HEK293 (cell line): ENCODE measurements around the gene RASAL2.

Experiments
- CTCF ChIA-PET: fragments of 350-600 bp; formaldehyde crosslinking; extraction: SDS; loops from one replicate; lab custom pipeline; 2021; ENCODE audit warnings: antibody characterized with exemption; lab: Yijun Ruan, JAX
- POLR2A ChIA-PET: fragments of 300-600 bp; formaldehyde crosslinking; extraction: SDS; loops from one replicate; lab custom pipeline; 2020; ENCODE audit warnings: antibody characterized with exemption, inconsistent platforms; lab: Yijun Ruan, JAX
- H3K27ac ChIP-seq: fragments of 200-500 bp; sonication (Bioruptor generic); 2 replicates; pipeline ENCODE4 v1.5.1; 2014; ENCODE audit warnings: low read depth, low read length, control low read depth, inconsistent platforms; ENCODE audit errors: extremely low read depth
- H3K36me3 ChIP-seq, 2 experiments: fragments of 200-500 bp in 1 of 2; sonication (Bioruptor generic) in 1 of 2; 1 replicate in 1 of 2; 2 replicates in 1 of 2; pipeline ENCODE4 v1.5.1; 2014 to 2017; ENCODE audit warnings: inconsistent platforms in 2 of 2, low read length in 2 of 2; ENCODE audit not compliant: control insufficient read depth in 2 of 2, insufficient read depth in 1 of 2
- H3K4me1 ChIP-seq: fragments of 200-500 bp; sonication (Bioruptor generic); 2 replicates; pipeline ENCODE4 v1.5.1; 2014; ENCODE audit warnings: mild to moderate bottlenecking, low read length, inconsistent platforms; ENCODE audit not compliant: control insufficient read depth, insufficient read depth
- H3K4me3 ChIP-seq: 2 replicates; pipeline ENCODE4 v1.5.1; 2011; ENCODE audit warnings: low read depth, mild to moderate bottlenecking, control low read depth, low read length, moderate library complexity
- H3K9me3 ChIP-seq: fragments of 200-500 bp; sonication (Bioruptor generic); 2 replicates; pipeline ENCODE4 v1.5.1; 2014; ENCODE audit warnings: low read depth, low read length, inconsistent platforms; ENCODE audit not compliant: control insufficient read depth, insufficient read depth
- IKZF3 ChIP-seq: fragments of 450-650 bp; IDR thresholded peaks from 2 replicates; pipeline ENCODE4 v1.5.0; 2018; ENCODE audit warnings: missing biosample characterization, mild to moderate bottlenecking, missing genetic modification characterization, moderate library complexity
- KLF10 ChIP-seq: fragments of 450-650 bp; IDR thresholded peaks from 2 replicates; pipeline ENCODE4 v1.5.1; 2018; ENCODE audit warnings: missing biosample characterization, mild to moderate bottlenecking, missing genetic modification characterization
- KLF16 ChIP-seq: fragments of 450-650 bp; formaldehyde crosslinking; IDR thresholded peaks from 2 replicates; pipeline ENCODE4 v1.5.1; 2017; ENCODE audit warnings: missing biosample characterization, missing genetic modification characterization
- RBAK ChIP-seq: fragments of 450-650 bp; formaldehyde crosslinking; IDR thresholded peaks from 2 replicates; pipeline ENCODE4 v1.5.1; 2016; ENCODE audit warnings: missing biosample characterization, missing genetic modification characterization
- TRIM28 ChIP-seq: IDR thresholded peaks from 2 replicates; pipeline ENCODE4 v1.6.1; 2011; ENCODE audit warnings: low read length, control low read depth, borderline replicate concordance
- ZBTB20 ChIP-seq: fragments of 450-650 bp; formaldehyde crosslinking; IDR thresholded peaks from 2 replicates; pipeline ENCODE4 v1.5.1; 2016; ENCODE audit warnings: missing biosample characterization, missing genetic modification characterization
- ZFP37 ChIP-seq: fragments of 450-650 bp; formaldehyde crosslinking; IDR thresholded peaks from 2 replicates; pipeline ENCODE4 v1.5.1; 2016; ENCODE audit warnings: missing biosample characterization, missing genetic modification characterization
- ZFP41 ChIP-seq: fragments of 450-650 bp; formaldehyde crosslinking; IDR thresholded peaks from 2 replicates; pipeline ENCODE4 v1.5.1; 2016; ENCODE audit warnings: missing biosample characterization, missing genetic modification characterization, borderline replicate concordance
- ZNF155 ChIP-seq: fragments of 450-650 bp; formaldehyde crosslinking; IDR thresholded peaks from 2 replicates; pipeline ENCODE4 v1.5.1; 2016; ENCODE audit warnings: missing biosample characterization, missing genetic modification characterization
- ZNF2 ChIP-seq: fragments of 450-650 bp; formaldehyde crosslinking; IDR thresholded peaks from 2 replicates; pipeline ENCODE4 v1.5.1; 2016; ENCODE audit warnings: missing biosample characterization, missing genetic modification characterization
- ZNF324 ChIP-seq: fragments of 450-650 bp; formaldehyde crosslinking; IDR thresholded peaks from 2 replicates; pipeline ENCODE4 v1.5.1; 2016; ENCODE audit warnings: missing biosample characterization, missing genetic modification characterization
- ZNF335 ChIP-seq: fragments of 450-650 bp; formaldehyde crosslinking; conservative IDR thresholded peaks from 2 replicates; pipeline ENCODE4 v1.5.1; 2016; ENCODE audit warnings: missing biosample characterization, missing genetic modification characterization
- ZNF341 ChIP-seq: fragments of 450-650 bp; formaldehyde crosslinking; IDR thresholded peaks from 2 replicates; pipeline ENCODE4; 2016; ENCODE audit warnings: low read depth, missing biosample characterization, missing genetic modification characterization
- ZNF366 ChIP-seq: fragments of 450-650 bp; formaldehyde crosslinking; conservative IDR thresholded peaks from 2 replicates; pipeline ENCODE4 v1.5.1; 2016; ENCODE audit warnings: missing biosample characterization, missing genetic modification characterization
- ZNF501 ChIP-seq: fragments of 450-650 bp; formaldehyde crosslinking; IDR thresholded peaks from 2 replicates; pipeline ENCODE4 v1.5.1; 2016; ENCODE audit warnings: missing biosample characterization, missing genetic modification characterization
- ZNF558 ChIP-seq: fragments of 450-650 bp; formaldehyde crosslinking; IDR thresholded peaks from 2 replicates; pipeline ENCODE4 v1.5.1; 2016; ENCODE audit warnings: missing biosample characterization, missing genetic modification characterization
- ZNF664 ChIP-seq: fragments of 450-650 bp; formaldehyde crosslinking; IDR thresholded peaks from 2 replicates; pipeline ENCODE4 v1.5.1; 2016; ENCODE audit warnings: missing biosample characterization, missing genetic modification characterization
- ZNF76 ChIP-seq: fragments of 450-650 bp; formaldehyde crosslinking; IDR thresholded peaks from 2 replicates; pipeline ENCODE4; 2016; ENCODE audit warnings: low read depth, missing biosample characterization, missing genetic modification characterization, borderline replicate concordance
- ZSCAN16 ChIP-seq: fragments of 450-650 bp; formaldehyde crosslinking; IDR thresholded peaks from 2 replicates; pipeline ENCODE4 v1.5.1; 2016; ENCODE audit warnings: missing biosample characterization, missing genetic modification characterization
- ZXDB ChIP-seq: fragments of 450-650 bp; formaldehyde crosslinking; IDR thresholded peaks from 2 replicates; pipeline ENCODE4 v1.5.1; 2016; ENCODE audit warnings: missing biosample characterization, missing genetic modification characterization
- TF ChIP-seq, protein P1 (sequence below): fragments of 450-650 bp; formaldehyde crosslinking; IDR thresholded peaks from 2 replicates; pipeline ENCODE4; 2016; ENCODE audit warnings: missing biosample characterization, missing genetic modification characterization
- TF ChIP-seq, protein P2 (sequence below): fragments of 450-650 bp; formaldehyde crosslinking; IDR thresholded peaks from 2 replicates; pipeline ENCODE4 v1.5.1; 2016; ENCODE audit warnings: missing biosample characterization, missing genetic modification characterization
- TF ChIP-seq, protein P3 (sequence below): fragments of 450-650 bp; formaldehyde crosslinking; IDR thresholded peaks from 2 replicates; pipeline ENCODE4 v1.5.1; 2016; ENCODE audit warnings: missing biosample characterization, missing genetic modification characterization, borderline replicate concordance
- TF ChIP-seq, protein P4 (sequence below): fragments of 450-650 bp; formaldehyde crosslinking; IDR thresholded peaks from 2 replicates; pipeline ENCODE4 v1.5.1; 2016; ENCODE audit warnings: missing biosample characterization, missing genetic modification characterization

RASAL2 gene

DNA sequence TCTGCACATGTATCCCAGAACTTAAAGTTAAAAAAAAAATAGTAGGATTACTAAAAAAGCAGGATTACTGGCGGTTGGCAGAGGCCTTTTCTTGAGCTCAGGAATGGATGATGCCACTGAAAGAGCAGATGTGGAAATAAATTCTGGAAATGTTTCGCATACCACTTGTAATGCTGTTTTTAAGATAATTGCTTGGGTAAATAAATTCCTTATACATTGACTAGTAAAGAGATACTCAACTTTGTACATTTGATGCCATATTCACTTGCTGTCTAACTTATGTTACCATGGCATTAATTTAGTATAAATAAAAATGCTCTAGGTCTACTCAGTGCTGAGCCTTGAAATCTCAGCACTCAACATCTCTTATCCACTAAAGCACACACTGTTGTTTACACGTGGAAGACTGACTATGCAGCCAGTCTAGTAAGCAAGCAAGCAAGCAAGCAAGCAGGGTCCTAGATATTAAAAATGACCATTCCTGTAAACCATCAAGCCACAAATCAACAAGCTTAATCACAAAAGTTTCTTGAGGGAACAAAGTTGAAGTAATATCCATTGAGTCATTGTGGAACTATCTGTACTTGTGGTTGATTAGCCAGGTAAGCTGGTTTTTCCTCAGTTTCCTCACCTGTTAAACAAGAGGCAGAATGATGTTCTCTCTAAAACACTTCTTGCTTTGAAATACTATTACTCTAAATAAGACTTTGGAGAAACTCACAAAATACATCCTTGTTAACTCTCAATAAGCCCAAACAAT, 1.7 kb upstream of the RASAL2 start (continued):
- no peak for TF ChIP-seq KLF10 (tag by site-specific recombination)
- TF ChIP-seq KLF16 = no peak
- TF ChIP-seq, protein P1, sequence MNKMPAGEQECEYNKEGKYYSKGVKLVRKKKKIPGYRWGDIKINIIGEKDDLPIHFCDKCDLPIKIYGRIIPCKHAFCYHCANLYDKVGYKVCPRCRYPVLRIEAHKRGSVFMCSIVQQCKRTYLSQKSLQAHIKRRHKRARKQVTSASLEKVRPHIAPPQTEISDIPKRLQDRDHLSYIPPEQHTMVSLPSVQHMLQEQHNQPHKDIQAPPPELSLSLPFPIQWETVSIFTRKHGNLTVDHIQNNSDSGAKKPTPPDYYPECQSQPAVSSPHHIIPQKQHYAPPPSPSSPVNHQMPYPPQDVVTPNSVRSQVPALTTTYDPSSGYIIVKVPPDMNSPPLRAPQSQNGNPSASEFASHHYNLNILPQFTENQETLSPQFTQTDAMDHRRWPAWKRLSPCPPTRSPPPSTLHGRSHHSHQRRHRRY (tag by site-specific recombination) = no peak
- TF ChIP-seq ZNF324 = no peak
- no peak for TF ChIP-seq ZFP41 (tag by site-specific recombination)
- no peak for TF ChIP-seq ZNF664
- no peak for TF ChIP-seq ZNF558 (tag by site-specific recombination)
- TF ChIP-seq ZSCAN16 (tag by site-specific recombination) = no peak

DNA sequence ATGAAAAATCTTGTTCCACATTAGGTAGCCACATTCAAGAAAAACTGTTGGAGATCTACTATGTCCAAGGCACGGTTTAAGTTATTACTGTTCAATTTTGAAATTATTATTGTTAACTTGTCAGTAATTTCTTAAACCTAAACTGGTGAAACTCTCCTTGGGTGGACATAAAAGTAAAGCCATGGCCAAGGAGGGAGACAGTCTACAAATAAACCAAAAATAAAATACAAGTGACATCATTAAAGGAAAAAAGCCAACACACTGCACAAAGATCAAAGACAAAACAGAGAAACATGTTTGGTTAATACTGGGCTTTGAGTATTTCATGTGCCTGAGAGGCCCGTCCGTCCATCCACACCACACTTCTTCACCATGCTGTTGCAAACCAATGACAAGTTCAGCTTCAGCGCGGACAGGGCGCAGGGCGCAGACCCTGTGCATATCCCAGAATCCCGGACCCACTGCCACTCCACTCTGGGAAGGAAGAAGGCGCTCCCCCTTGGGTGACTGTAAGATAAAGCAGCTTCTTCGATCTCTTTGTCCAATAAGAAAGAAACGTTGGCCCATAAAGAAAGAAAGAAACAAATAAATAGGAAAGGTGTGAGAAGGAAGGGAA, 918 bp upstream of the RASAL2 start:
- Histone ChIP-seq H3K4me1 (peaks cover 7% of the 10 kb centered on the region), H3K4me3 (peak overlapping the region; percentile 56), H3K27ac (no peak overlapping the region; the same call in 1 of the 2 replicates), H3K36me3 (no peaks in the 10 kb centered on the region), H3K9me3 (no peaks in the 10 kb centered on the region)
- ChIA-PET POLR2A (interaction anchor here (1.7 kb wide), 1 partner anchor 81 kb away, joined by 5 read pairs; no protein-coding TSS in a partner anchor), CTCF (interaction anchor here (0.6 to 1.4 kb wide), 4 partner anchors 8 to 206 kb away, joined by 3 to 4 read pairs (median 3); no protein-coding TSS in a partner anchor)
- TF ChIP-seq TRIM28 (no peak), ZNF341 (tag by site-specific recombination) (no peak), ZBTB20 (tag by site-specific recombination) (0 out of 2 replicates have a peak, but pooled peaks have one; percentile 5), ZFP37 (tag by site-specific recombination) (peak; percentile 52; the same call in 1 of the 2 replicates), ZNF335 (tag by site-specific recombination) (peak; percentile 50; the same call in 1 of the 2 replicates), ZXDB (tag by site-specific recombination) (peak; percentile 40; the same call in 1 of the 2 replicates), RBAK (tag by site-specific recombination) (no peak), IKZF3 (tag by site-specific recombination) (peak; percentile 52; the same call in 1 of the 2 replicates), ZNF76 (tag by site-specific recombination) (peak; percentile 90), ZNF2 (tag by site-specific recombination) (0 out of 2 replicates have a peak, but pooled peaks have one; percentile 44), ZNF501 (tag by site-specific recombination) (peak; percentile 93), ZNF155 (tag by site-specific recombination) (no peak), ZNF366 (tag by site-specific recombination) (peak; percentile 73)
- TF ChIP-seq, protein P2, sequence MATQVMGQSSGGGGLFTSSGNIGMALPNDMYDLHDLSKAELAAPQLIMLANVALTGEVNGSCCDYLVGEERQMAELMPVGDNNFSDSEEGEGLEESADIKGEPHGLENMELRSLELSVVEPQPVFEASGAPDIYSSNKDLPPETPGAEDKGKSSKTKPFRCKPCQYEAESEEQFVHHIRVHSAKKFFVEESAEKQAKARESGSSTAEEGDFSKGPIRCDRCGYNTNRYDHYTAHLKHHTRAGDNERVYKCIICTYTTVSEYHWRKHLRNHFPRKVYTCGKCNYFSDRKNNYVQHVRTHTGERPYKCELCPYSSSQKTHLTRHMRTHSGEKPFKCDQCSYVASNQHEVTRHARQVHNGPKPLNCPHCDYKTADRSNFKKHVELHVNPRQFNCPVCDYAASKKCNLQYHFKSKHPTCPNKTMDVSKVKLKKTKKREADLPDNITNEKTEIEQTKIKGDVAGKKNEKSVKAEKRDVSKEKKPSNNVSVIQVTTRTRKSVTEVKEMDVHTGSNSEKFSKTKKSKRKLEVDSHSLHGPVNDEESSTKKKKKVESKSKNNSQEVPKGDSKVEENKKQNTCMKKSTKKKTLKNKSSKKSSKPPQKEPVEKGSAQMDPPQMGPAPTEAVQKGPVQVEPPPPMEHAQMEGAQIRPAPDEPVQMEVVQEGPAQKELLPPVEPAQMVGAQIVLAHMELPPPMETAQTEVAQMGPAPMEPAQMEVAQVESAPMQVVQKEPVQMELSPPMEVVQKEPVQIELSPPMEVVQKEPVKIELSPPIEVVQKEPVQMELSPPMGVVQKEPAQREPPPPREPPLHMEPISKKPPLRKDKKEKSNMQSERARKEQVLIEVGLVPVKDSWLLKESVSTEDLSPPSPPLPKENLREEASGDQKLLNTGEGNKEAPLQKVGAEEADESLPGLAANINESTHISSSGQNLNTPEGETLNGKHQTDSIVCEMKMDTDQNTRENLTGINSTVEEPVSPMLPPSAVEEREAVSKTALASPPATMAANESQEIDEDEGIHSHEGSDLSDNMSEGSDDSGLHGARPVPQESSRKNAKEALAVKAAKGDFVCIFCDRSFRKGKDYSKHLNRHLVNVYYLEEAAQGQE = peak; percentile 50; the same call in 1 of the 2 replicates
- TF ChIP-seq, protein P3, sequence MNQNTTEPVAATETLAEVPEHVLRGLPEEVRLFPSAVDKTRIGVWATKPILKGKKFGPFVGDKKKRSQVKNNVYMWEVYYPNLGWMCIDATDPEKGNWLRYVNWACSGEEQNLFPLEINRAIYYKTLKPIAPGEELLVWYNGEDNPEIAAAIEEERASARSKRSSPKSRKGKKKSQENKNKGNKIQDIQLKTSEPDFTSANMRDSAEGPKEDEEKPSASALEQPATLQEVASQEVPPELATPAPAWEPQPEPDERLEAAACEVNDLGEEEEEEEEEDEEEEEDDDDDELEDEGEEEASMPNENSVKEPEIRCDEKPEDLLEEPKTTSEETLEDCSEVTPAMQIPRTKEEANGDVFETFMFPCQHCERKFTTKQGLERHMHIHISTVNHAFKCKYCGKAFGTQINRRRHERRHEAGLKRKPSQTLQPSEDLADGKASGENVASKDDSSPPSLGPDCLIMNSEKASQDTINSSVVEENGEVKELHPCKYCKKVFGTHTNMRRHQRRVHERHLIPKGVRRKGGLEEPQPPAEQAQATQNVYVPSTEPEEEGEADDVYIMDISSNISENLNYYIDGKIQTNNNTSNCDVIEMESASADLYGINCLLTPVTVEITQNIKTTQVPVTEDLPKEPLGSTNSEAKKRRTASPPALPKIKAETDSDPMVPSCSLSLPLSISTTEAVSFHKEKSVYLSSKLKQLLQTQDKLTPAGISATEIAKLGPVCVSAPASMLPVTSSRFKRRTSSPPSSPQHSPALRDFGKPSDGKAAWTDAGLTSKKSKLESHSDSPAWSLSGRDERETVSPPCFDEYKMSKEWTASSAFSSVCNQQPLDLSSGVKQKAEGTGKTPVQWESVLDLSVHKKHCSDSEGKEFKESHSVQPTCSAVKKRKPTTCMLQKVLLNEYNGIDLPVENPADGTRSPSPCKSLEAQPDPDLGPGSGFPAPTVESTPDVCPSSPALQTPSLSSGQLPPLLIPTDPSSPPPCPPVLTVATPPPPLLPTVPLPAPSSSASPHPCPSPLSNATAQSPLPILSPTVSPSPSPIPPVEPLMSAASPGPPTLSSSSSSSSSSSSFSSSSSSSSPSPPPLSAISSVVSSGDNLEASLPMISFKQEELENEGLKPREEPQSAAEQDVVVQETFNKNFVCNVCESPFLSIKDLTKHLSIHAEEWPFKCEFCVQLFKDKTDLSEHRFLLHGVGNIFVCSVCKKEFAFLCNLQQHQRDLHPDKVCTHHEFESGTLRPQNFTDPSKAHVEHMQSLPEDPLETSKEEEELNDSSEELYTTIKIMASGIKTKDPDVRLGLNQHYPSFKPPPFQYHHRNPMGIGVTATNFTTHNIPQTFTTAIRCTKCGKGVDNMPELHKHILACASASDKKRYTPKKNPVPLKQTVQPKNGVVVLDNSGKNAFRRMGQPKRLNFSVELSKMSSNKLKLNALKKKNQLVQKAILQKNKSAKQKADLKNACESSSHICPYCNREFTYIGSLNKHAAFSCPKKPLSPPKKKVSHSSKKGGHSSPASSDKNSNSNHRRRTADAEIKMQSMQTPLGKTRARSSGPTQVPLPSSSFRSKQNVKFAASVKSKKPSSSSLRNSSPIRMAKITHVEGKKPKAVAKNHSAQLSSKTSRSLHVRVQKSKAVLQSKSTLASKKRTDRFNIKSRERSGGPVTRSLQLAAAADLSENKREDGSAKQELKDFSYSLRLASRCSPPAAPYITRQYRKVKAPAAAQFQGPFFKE (tag by site-specific recombination) = no peak
- TF ChIP-seq, protein P4, sequence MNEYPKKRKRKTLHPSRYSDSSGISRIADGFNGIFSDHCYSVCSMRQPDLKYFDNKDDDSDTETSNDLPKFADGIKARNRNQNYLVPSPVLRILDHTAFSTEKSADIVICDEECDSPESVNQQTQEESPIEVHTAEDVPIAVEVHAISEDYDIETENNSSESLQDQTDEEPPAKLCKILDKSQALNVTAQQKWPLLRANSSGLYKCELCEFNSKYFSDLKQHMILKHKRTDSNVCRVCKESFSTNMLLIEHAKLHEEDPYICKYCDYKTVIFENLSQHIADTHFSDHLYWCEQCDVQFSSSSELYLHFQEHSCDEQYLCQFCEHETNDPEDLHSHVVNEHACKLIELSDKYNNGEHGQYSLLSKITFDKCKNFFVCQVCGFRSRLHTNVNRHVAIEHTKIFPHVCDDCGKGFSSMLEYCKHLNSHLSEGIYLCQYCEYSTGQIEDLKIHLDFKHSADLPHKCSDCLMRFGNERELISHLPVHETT (tag by site-specific recombination) = peak; percentile 33; the same call in 1 of the 2 replicates
